Fibroblast of lung (primary cell): Measurements from ENCODE around the gene TNS3. TPM values are rescaled to one million over a fixed set of nuclear protein-coding genes. Genes with fewer than 3 reads are reported as not detected.

Source experiments
- DNase-seq, 2 donors: peaks; one replicate each; pipeline versions ENCODE4 v3.0.0 to v3.0.0-alpha.2; 2010; ENCODE audit warnings: low read depth in 2 of 2
- H2AFZ ChIP-seq: 2 replicates; pipeline ENCODE4 v1.5.1; 2012; ENCODE audit warnings: low read length, control low read depth, inconsistent platforms
- H3K27ac ChIP-seq: 2 replicates; pipeline ENCODE4 v1.5.1; 2011; ENCODE audit warnings: low read length, control low read depth; ENCODE audit not compliant: insufficient read depth
- H3K27me3 ChIP-seq: 2 replicates; pipeline ENCODE4 v1.5.1; 2011; ENCODE audit warnings: mild to moderate bottlenecking, low read length; ENCODE audit not compliant: control insufficient read depth, insufficient read depth
- H3K36me3 ChIP-seq: 2 replicates; pipeline ENCODE4 v1.5.1; 2011; ENCODE audit warnings: low read length; ENCODE audit not compliant: control insufficient read depth, insufficient read depth
- H3K4me1 ChIP-seq: 2 replicates; pipeline ENCODE4 v1.5.1; 2011; ENCODE audit warnings: low read length; ENCODE audit not compliant: control insufficient read depth, insufficient read depth; ENCODE audit errors: extremely low read depth
- H3K4me2 ChIP-seq: 2 replicates; pipeline ENCODE4 v1.5.1; 2011; ENCODE audit warnings: low read length, control low read depth; ENCODE audit not compliant: insufficient read depth; ENCODE audit errors: extremely low read depth
- H3K4me3 ChIP-seq, 4 experiments: fragments of 200-600 bp in 1 of 4; sonication (generic) in 1 of 4; replicated peaks in 1 of 4; 2 replicates each; pipeline ENCODE4 v1.5.1; 2011 to 2016; ENCODE audit warnings: low read length in 4 of 4, low read depth in 3 of 4, mild to moderate bottlenecking in 3 of 4, control low read depth in 2 of 4, inconsistent platforms in 1 of 4, mixed read lengths in 1 of 4; ENCODE audit not compliant: insufficient read depth in 1 of 4; ENCODE audit errors: control extremely low read depth in 1 of 4
- H3K79me2 ChIP-seq: 2 replicates; pipeline ENCODE4 v1.5.1; 2012; ENCODE audit warnings: mild to moderate bottlenecking, low read length, inconsistent platforms; ENCODE audit not compliant: control insufficient read depth, insufficient read depth
- H3K9ac ChIP-seq: 2 replicates; pipeline ENCODE4 v1.5.1; 2011; ENCODE audit warnings: mild to moderate bottlenecking, low read length, control low read depth; ENCODE audit not compliant: insufficient read depth
- H3K9me3 ChIP-seq: 2 replicates; pipeline ENCODE4 v1.5.1; 2012; ENCODE audit warnings: low read depth, low read length; ENCODE audit not compliant: control insufficient read depth, insufficient read depth
- H4K20me1 ChIP-seq: 2 replicates; pipeline ENCODE4 v1.5.1; 2011; ENCODE audit warnings: low read length; ENCODE audit not compliant: control insufficient read depth, insufficient read depth; ENCODE audit errors: extremely low read depth
- EZH2 ChIP-seq: IDR thresholded peaks from 2 replicates; pipeline ENCODE4 v1.5.1; 2012; ENCODE audit warnings: low read length, control low read depth, mild to moderate bottlenecking; ENCODE audit errors: missing control alignments
- polyA plus RNA-seq, 2 donors: library from polyadenylated mRNA; depleted of rRNA in 1 of 2; stranded (reverse) in 1 of 2; unstranded in 1 of 2; fragments of >200 nt; gene quantifications; 2 replicates each; pipeline ENCODE4 v1.2.1, GENCODE V29; 2011 to 2012; ENCODE audit warnings: missing spikeins in 1 of 2
- total RNA-seq: library from RNA; depleted of rRNA; stranded (reverse); fragments of >200 nt; gene quantifications from 2 replicates; pipeline ENCODE4 v1.2.1, GENCODE V29; 2014
- TF ChIP-seq, protein P1 (sequence below), 2 donors: IDR thresholded peaks in 1 of 2; conservative IDR thresholded peaks in 1 of 2; 1 replicate in 1 of 2; 2 replicates in 1 of 2; pipeline ENCODE4 v1.5.1; 2011 to 2012; ENCODE audit warnings: low read length in 2 of 2, control low read depth in 1 of 2, inconsistent platforms in 1 of 2, low read depth in 1 of 2, mild to moderate bottlenecking in 1 of 2

The TNS3 gene
- total and polyA plus RNA-seq, 2 donors (not counting 1 experiment from before 2014, with no cell fraction given): 74.4 to 88.8 TPM

- Histone ChIP-seq H3K9me3 (no peaks in the 10 kb centered on the region), H3K79me2 (peaks cover 7% of the 10 kb centered on the region), H3K4me3 (peak overlapping the region; percentile 22 to 58 (median 36)), H4K20me1 (no peaks in the 10 kb centered on the region), H3K4me2 (peak overlapping the region; percentile 86), H3K27ac (peak overlapping the region; percentile 78), H3K4me1 (peaks cover 46% of the 10 kb centered on the region), H2AFZ (no peak overlapping the region), H3K27me3 (no peaks in the 10 kb centered on the region), H3K9ac (peak overlapping the region; percentile 61), H3K36me3 (no peaks in the 10 kb centered on the region)
- no peak for TF ChIP-seq EZH2
- TF ChIP-seq, protein P1, sequence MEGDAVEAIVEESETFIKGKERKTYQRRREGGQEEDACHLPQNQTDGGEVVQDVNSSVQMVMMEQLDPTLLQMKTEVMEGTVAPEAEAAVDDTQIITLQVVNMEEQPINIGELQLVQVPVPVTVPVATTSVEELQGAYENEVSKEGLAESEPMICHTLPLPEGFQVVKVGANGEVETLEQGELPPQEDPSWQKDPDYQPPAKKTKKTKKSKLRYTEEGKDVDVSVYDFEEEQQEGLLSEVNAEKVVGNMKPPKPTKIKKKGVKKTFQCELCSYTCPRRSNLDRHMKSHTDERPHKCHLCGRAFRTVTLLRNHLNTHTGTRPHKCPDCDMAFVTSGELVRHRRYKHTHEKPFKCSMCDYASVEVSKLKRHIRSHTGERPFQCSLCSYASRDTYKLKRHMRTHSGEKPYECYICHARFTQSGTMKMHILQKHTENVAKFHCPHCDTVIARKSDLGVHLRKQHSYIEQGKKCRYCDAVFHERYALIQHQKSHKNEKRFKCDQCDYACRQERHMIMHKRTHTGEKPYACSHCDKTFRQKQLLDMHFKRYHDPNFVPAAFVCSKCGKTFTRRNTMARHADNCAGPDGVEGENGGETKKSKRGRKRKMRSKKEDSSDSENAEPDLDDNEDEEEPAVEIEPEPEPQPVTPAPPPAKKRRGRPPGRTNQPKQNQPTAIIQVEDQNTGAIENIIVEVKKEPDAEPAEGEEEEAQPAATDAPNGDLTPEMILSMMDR (conservative IDR thresholded peaks at IDR 0.05 in 1 of 2, IDR thresholded peaks at IDR 0.05 in 1 of 2; ENCODE audit: low read depth in 1 of 2, low read length in 2 of 2): no peak
- peak; percentile 70 to 89 for DNase-seq
Observed at GRCh38 chr7:47326808-47327207, 255.1 kb downstream of the TNS3 start.

- no peak overlapping the region for H3K9ac ChIP-seq
- H3K27ac ChIP-seq: peak overlapping the region; percentile 78
- peaks cover 7% of the 10 kb centered on the region for H3K79me2 ChIP-seq
Observed at GRCh38 chr7:47326220-47326619, 255.7 kb downstream of the TNS3 start.

GRCh38 chr7:47325337-47325736 lies 256.6 kb downstream of the TNS3 start:
- Histone ChIP-seq H3K27me3 (no peaks in the 10 kb centered on the region), H3K9me3 (no peaks in the 10 kb centered on the region), H3K9ac (no peak overlapping the region), H3K4me2 (peak overlapping the region; percentile 58), H3K27ac (no peak overlapping the region), H3K36me3 (peaks cover 2% of the 10 kb centered on the region), H4K20me1 (no peaks in the 10 kb centered on the region), H3K79me2 (peaks cover 7% of the 10 kb centered on the region), H3K4me1 (peaks cover 46% of the 10 kb centered on the region), H2AFZ (no peak overlapping the region), H3K4me3 (no peak overlapping the region)
- no peak for DNase-seq
- TF ChIP-seq EZH2: no peak

More at GRCh38 chr7:47326220-47326619, 255.7 kb downstream of the TNS3 start:
- peak; percentile 74 to 92 for DNase-seq
- H3K36me3 ChIP-seq: no peaks in the 10 kb centered on the region
- peak overlapping the region in 3 of 4 experiments; percentile 17 to 58 (median 19) for H3K4me3 ChIP-seq
- H4K20me1 ChIP-seq: no peaks in the 10 kb centered on the region
- no peak overlapping the region for H2AFZ ChIP-seq
- H3K4me2 ChIP-seq: peak overlapping the region; percentile 86
- no peaks in the 10 kb centered on the region for H3K9me3 ChIP-seq
- no peak for TF ChIP-seq EZH2
- TF ChIP-seq, protein P1 (conservative IDR thresholded peaks at IDR 0.05 in 1 of 2, IDR thresholded peaks at IDR 0.05 in 1 of 2; ENCODE audit: low read depth in 1 of 2, low read length in 2 of 2): peak; percentile 33 to 55
- no peaks in the 10 kb centered on the region for H3K27me3 ChIP-seq
- H3K4me1 ChIP-seq: peaks cover 46% of the 10 kb centered on the region
